HG03108 (cell line): Measurements from ENCODE around the gene EDA.

Source experiments
- ATAC-seq: cut with Tn5 transposase; IDR thresholded peaks from one replicate; pipeline ENCODE4 v1.9.1; 2021; ENCODE audit warnings: moderate library complexity; ENCODE audit not compliant: unreplicated experiment

The EDA gene

DNA sequence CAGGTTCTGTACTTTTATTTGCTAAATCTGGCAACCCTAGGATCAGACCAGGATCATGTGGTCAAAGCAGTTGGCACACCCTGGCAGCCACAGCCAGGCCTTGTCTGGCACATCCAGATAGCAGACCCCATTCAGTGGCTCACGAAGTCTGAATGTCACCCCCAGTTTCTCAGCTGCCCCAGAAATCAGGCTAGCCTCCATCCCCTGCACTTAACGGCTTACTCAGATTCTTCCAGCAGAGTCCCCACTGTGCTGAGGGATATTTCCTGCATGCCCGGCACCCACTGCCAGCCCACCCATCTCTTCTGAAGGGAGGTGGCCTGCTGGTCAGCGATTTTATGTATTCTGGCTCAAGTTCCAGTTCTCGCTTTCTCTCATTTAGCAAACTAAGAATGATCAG, 438.5 kb downstream of the EDA start:
- ATAC-seq: no peak

DNA sequence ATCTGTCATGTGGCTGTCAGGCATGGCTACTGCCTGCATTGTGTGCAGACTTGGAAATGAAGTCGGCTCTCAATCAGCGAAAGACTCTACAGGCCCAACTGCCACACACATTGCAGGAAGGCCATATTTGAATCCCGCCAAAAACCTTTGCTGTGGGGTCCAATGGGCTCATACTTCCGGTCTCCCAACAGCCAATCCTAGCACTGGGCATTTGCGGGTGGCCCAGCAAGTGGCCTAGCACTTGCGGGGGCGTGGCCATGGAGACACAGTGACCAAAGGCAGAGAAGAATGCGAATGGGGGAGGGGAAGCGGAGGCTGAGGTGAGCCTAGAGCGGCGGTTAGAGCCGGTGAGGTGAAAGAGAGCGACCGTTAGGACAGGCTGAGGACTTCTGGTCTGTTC, 446.2 kb downstream of the EDA start, which contains the start of gene OTUD6A:
TSS of gene OTUD6A (plus strand) at position 382 of the 400 bp plus-strand sequence. CDS start 68 bp downstream, outside the sequence.
- ATAC-seq: no peak

DNA sequence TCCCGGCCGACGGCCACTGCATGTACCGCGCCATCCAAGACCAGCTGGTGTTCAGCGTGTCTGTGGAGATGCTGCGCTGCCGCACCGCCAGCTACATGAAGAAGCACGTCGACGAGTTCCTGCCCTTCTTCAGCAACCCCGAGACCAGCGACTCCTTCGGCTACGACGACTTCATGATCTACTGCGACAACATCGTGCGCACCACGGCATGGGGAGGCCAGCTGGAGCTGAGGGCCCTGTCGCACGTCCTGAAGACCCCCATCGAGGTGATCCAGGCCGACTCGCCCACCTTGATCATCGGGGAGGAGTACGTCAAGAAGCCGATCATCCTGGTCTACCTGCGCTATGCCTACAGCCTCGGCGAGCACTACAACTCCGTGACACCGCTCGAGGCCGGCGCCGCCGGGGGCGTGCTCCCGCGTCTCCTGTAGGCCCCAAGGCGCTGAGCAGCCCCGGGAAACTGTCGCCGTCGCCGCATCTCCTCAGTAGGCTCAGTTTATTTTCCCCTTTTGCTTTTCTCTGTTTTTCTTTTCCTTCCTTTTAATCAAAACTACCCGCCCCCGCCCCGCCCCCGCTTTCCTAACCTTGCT, 447.1 kb downstream of the EDA start:
- no peak for ATAC-seq

DNA sequence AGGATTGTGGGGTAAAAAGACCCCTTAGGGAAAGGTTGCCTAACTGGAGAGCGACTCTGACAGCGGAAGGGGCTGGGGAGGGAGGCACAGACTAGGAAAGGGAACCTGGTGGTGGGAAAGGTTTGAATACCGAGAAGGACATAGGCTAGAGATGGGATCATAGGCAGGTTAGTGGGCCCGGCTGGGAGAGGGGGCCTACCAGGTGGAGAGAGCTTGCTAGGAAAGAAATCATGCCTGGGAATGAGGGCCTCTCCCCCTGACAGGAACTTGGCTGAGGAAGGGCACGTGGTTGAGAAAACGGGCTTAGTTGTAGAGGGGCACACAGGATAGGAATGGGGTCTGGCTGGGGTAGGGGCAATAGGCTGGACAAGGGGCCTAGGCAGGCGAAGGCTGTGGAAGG, 450.7 kb downstream of the EDA start:
- ATAC-seq: no peak

DNA sequence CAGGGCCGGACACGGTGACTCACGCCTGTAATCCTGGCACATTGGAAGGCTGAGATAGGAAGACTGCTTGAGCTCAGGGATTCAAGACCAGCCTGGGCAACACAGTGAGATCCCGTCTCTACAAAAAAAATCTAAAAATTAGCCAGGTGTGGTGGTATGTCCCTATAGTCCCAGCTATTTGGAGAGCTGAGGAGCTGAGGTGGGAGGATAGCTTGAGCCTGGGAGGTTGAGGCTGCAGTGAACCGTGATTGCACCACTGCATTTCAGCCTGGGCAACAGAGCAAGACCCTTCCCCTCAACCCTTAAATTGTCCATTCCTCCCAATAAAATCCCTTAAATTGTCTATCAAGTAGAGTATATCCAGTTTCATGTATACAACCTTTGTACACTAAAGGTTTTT, 463.4 kb downstream of the EDA start:
- no peak for ATAC-seq

DNA sequence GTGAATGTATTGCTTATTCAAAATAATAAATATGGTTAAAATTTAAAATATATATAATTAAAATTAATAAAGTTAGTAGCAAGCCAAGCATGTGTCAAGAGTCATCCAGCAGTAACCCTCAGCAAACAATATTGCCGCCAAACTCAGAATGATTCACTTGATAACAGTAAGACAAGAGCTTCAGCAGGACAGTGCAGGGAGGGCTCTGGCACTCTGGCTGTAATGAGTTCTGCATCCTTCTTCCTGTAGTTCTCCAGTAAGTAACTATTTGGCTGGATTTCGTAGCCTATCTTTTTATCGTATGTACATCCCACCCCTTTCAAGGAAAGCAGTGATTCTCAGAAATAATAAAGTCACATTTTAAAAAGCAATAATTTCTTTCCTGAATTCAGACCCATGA, 464.0 kb downstream of the EDA start:
- ATAC-seq: no peak

DNA sequence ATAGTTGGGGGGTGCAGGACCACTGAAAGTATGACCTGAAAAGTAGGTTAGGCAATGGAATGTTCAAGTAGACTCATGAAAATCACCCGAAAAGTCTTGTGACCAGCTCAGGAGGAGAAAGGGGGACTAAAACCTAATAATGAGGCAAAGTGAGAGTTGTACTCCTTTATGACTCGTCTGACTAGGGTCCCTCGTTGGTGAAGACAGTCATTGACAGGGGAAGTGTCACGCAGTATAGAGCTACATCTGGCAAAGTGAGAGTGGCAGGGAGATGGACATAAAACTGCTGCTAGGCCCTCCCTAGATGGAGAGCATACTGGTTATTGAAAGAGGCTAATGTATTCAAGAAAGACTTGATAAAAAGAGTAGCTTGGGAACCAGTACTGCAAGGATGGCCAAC, 466.8 kb downstream of the EDA start:
- no peak for ATAC-seq

DNA sequence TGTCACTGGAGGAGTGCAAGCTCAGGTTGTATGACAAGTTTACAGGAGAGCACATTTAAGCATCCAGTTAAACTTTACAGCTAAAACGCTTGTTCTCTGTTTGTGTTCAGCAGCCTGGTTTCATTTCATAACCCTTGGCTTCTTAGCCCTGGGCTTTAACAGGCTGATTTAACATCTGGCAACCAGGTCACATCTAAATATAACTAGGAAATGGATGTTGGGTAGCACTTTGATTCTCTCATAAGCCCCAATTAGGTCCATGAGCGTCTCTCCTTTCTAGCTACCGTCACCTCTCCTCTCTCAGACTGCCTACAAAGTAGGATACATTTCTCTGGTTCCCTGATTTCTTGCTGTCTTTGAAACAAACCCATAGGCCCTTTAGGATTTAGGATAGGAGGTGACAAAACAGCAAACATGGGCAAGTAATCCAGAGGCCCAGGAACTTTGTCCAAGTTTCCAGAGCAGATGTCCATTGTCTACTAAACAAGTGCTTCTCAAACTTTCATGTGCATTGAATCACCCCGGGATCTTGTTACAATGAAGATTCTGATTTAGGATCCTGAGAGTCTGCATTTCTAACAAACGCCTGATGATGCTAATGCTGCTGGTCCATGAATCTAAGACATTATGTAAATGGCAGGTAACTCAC, 468.8 kb downstream of the EDA start:
- ATAC-seq: no peak

DNA sequence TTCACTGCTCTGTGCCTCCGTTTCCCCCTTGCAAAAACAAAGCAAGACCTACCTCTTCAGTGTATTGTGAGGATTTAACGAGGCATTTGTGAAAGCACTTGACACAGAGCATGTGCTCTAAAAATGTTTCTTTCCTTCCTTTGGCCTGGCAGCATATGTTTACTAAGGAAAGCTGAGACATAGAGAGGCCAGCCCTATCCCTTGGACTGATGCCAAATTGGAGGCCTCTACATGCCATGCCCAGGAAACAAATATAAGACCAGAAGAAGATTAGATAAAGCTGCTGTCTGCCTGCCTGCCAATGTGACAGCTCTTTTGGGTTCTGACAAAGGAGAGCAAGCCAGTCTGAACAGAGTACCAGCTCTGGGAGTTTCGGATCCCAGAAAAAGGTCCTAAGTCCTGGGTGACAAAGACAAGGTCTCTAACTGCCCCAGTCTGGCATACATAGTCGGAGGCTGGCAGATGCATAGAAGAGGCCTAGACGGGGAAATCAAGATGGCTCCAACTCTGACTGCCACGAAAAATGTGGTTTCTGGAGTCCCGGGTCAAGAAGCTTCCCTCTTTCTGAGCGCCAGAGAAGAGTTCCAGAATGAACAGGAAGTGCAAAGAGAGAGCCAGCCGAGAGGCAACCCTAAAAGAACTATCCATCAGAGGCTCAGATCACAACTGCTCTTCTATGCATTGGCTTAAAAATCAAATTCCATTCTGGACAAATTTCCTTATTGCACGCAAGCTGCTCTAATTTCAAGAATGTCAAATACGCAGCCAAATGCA, 472.1 kb downstream of the EDA start:
- ATAC-seq: no peak

DNA sequence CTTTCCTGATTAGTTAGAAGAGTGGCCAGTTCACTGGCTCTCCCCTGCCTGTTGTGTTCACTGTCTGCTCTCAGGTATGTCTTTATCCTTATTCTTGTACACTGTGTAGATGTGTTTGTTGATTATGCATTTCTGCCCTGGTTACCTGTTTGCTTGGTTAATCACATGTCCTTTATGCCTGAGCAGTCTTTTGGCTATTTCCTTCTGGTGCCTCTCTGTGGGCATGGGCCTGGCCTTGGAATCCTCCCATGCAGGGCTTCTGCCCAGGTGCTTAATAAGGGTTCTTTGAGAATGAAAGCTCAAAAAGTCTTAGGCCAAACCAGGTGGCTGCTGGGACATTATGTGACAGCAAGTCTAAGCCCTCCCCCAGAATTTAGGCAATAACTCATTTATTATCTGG, 472.8 kb downstream of the EDA start:
- no peak for ATAC-seq
